NCI-H146 treated with DMSO at 0.1 percent for 48 hours (cell line): ENCODE measurements around the gene OPN3.

Experiments used
- DNase-seq: peaks from one replicate; lab custom pipeline; 2025; ENCODE audit not compliant: unreplicated experiment; lab: John Stamatoyannopoulos, UW

OPN3 gene

GRCh38 chr1:241592273-241592958, 47.8 kb downstream of the OPN3 start:
- DNase-seq = no peak

- no peak for DNase-seq
Measured at GRCh38 chr1:241591736-241592135, 48.4 kb downstream of the OPN3 start.

GRCh38 chr1:241591317-241591716, 48.9 kb downstream of the OPN3 start:
- DNase-seq = no peak

GRCh38 chr1:241590719-241591118, 49.5 kb downstream of the OPN3 start:
- DNase-seq = no peak

GRCh38 chr1:241589521-241589920, 50.6 kb downstream of the OPN3 start:
- no peak for DNase-seq

GRCh38 chr1:241586905-241587512, 53.2 kb downstream of the OPN3 start:
- DNase-seq = no peak

- no peak for DNase-seq
Measured at GRCh38 chr1:241582921-241583321, 57.2 kb downstream of the OPN3 start.

GRCh38 chr1:241579434-241579833, 60.7 kb downstream of the OPN3 start:
- DNase-seq = no peak

GRCh38 chr1:241574154-241574553, 66.0 kb downstream of the OPN3 start:
- DNase-seq = no peak

GRCh38 chr1:241569848-241570247, 70.3 kb downstream of the OPN3 start:
- no peak for DNase-seq

- DNase-seq = no peak
Measured at GRCh38 chr1:241560849-241561187, 79.4 kb downstream of the OPN3 start.

- no peak for DNase-seq
Measured at GRCh38 chr1:241560146-241560848, 79.9 kb downstream of the OPN3 start.

GRCh38 chr1:241557551-241558193, 82.5 kb downstream of the OPN3 start:
- DNase-seq = no peak

GRCh38 chr1:241557031-241557430, 83.1 kb downstream of the OPN3 start:
- DNase-seq = no peak

- no peak for DNase-seq
Measured at GRCh38 chr1:241555526-241555925, 84.6 kb downstream of the OPN3 start.

- no peak for DNase-seq
Measured at GRCh38 chr1:241553886-241554592, 86.1 kb downstream of the OPN3 start.

GRCh38 chr1:241551759-241552638, 88.2 kb downstream of the OPN3 start:
- no peak for DNase-seq

GRCh38 chr1:241550318-241550717, 89.9 kb downstream of the OPN3 start:
- no peak for DNase-seq

GRCh38 chr1:241548008-241548407, 92.2 kb downstream of the OPN3 start:
- no peak for DNase-seq
